Activated naive CD4-positive, alpha-beta T cell treated with anti-CD3 and anti-CD28 coated beads, Interleukin-2, amount 50 U/mL, for 72 hours (primary cell): ENCODE measurements around the gene SCARF2. TPM values are rescaled to one million over a fixed set of nuclear protein-coding genes. Genes with fewer than 3 reads are reported as not detected.
A peak's percentile ranks its signal among the peaks of the same experiment; 100 is the strongest.
"Not testable (repeated sequence)": the region's sequence is repeated elsewhere in the genome, so short reads cannot be mapped to it uniquely, and the experiment has no call there.

Experiments used
- ATAC-seq, 2 donors: fragments of 150-1000 bp; cut with Tn5 transposase; 2 replicates each; pipeline ENCODE4 v1.10.0; 2021; ENCODE audit warnings: mild to moderate bottlenecking in 2 of 2, moderate library complexity in 2 of 2
- DNase-seq, 2 donors: peaks; one replicate each; pipeline ENCODE4 v3.0.0; 2021 to 2022; ENCODE audit warnings: low spot score in 2 of 2
- H3K27ac Mint-ChIP-seq, 2 donors: one replicate each; pipeline ENCODE4 v1.8.0; 2022; ENCODE audit warnings: mild to moderate bottlenecking in 2 of 2, mixed read lengths in 2 of 2
- H3K36me3 Mint-ChIP-seq, 2 donors: one replicate each; pipeline ENCODE4 v1.8.0; 2022; ENCODE audit warnings: mixed read lengths in 2 of 2
- H3K9me3 Mint-ChIP-seq, 2 donors: one replicate each; pipeline ENCODE4 v1.8.0; 2022; ENCODE audit warnings: mixed read lengths in 2 of 2
- total RNA-seq, 2 donors: library from RNA; stranded (reverse); gene quantifications; one replicate each; pipeline ENCODE4 v1.2.3, GENCODE V29; 2022

The SCARF2 gene
- total RNA-seq, 2 donors from 2014 or later, result 0.23 to 0.91 TPM

DNA sequence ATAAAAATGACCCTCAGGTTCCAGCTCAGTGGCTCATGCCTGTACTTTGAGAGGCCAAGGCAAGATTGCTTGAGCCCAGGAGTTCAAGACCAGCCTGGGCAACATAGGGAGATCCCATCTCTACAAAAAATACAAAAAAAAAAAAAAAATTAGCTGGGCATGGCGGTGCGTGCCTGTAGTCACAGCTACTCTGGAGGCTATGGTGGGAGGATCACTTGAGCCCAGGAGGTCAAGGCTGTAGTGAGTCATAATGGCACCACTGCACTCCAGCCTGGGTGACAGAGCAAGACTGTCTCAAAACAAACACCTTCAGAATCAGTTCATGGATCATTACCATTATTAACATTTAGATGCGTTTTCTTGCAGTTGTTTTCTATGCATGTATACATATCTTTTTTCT, 28.2 kb downstream of the SCARF2 start:
- not testable (repeated sequence) for H3K27ac Mint-ChIP-seq, H3K36me3 Mint-ChIP-seq, DNase-seq, ATAC-seq, H3K9me3 Mint-ChIP-seq

DNA sequence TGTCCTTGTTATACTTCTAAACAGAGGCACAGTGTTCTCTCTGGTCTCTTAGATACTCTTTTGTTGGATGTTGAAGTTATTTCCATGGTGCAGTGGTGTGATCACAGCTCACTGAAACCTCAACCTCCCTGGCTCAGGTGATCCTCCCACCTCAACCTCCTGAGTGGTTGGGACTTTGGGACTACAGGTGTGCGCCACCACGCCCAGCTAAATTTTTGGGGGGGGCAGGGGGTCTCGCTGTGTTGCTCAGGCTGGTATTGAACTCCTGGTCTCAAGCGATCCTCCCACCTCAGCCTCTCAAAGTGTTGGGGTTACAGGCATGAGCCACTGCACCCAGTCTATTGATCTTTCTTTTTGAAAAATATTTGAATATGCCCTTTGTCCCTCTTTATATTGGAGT, 28.7 kb downstream of the SCARF2 start:
- DNase-seq, result no peak
- no peaks in the 10 kb centered on the region for H3K9me3 Mint-ChIP-seq
- peaks cover 0 to 5% of the 10 kb centered on the region in 2 donors for H3K36me3 Mint-ChIP-seq
- H3K27ac Mint-ChIP-seq, result no peak overlapping the region
- no peak for ATAC-seq

DNA sequence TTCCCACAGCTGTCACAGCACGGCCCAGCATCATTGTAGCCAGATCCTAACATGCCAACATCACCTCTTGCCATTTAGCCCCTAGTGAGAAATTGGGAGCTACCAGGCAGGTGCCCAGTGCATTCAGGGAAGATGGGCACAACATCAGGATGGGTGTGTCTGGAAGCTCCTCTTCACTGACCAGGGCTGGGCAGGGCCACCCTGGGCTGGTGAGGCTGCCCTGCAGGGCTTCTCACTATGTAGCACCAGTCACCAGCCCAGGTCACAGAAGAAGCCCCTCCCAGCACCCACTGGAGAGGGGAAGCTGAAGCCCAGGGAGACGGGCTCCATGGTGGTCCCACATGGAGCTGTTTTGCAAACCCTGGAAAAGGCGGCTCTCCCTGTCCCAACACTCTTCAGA, 29.8 kb downstream of the SCARF2 start:
- Mint-ChIP-seq H3K9me3 (no peaks in the 10 kb centered on the region), H3K27ac (no peak overlapping the region), H3K36me3 (peaks cover 0 to 5% of the 10 kb centered on the region in 2 donors)
- ATAC-seq, result no peak
- DNase-seq, result peak in 1 of 2 donors; percentile 43

DNA sequence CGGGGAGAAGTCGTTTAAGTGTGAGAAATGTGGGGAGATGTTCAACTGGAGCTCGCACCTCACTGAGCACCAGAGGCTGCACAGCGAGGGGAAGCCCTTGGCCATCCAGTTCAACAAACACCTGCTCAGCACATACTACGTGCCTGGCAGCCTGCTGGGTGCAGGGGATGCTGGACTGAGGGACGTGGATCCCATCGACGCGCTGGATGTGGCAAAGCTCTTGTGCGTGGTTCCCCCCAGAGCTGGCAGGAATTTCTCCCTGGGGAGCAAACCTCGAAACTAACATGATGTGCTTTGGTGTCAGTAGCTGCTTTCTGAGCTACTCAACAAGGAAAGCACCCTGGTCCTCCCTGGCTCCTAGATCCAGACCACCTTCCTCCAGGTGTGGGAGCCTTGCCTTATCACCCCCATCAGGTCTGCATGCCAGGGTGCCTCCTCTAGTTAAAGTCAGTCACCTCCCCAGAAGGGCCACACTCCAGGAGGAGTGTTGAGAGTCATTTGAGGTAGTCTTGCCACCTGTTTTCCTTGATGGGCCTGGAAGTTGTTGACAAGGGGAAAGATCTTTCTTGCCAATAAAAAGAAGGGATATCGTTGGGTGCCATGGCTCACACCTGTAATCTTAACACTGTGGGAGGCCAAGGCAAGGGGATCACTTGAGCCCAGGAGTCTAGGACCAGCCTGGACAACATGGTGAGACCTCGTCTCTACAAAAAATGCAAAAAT, 30.8 kb downstream of the SCARF2 start:
- ATAC-seq (no peak), DNase-seq (no peak)
- Mint-ChIP-seq H3K27ac (peak overlapping the region in 1 of 2 donors; percentile 44), H3K9me3 (no peaks in the 10 kb centered on the region), H3K36me3 (peaks cover 0 to 5% of the 10 kb centered on the region in 2 donors)

DNA sequence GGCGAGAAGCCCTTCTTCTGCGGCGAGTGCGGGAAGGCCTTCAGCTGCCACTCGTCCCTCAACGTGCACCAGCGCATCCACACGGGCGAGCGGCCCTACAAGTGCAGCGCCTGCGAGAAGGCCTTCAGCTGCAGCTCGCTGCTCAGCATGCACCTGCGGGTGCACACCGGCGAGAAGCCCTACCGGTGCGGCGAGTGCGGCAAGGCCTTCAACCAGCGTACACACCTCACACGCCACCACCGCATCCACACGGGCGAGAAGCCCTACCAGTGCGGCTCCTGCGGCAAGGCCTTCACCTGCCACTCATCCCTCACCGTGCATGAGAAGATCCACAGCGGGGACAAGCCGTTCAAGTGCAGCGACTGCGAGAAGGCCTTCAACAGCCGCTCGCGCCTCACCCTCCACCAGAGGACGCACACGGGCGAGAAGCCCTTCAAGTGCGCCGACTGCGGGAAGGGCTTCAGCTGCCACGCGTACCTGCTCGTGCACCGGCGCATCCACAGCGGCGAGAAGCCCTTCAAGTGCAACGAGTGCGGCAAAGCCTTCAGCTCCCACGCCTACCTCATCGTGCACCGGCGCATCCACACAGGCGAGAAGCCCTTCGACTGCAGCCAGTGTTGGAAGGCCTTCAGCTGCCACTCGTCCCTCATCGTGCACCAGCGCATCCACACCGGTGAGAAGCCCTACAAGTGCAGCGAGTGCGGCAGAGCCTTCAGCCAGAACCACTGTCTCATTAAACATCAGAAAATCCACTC, 31.5 kb downstream of the SCARF2 start:
- H3K27ac Mint-ChIP-seq, result no peak overlapping the region
- H3K9me3 Mint-ChIP-seq, result no peaks in the 10 kb centered on the region
- H3K36me3 Mint-ChIP-seq, result peaks cover 0 to 5% of the 10 kb centered on the region in 2 donors
- DNase-seq, result no peak
- ATAC-seq, result no peak

DNA sequence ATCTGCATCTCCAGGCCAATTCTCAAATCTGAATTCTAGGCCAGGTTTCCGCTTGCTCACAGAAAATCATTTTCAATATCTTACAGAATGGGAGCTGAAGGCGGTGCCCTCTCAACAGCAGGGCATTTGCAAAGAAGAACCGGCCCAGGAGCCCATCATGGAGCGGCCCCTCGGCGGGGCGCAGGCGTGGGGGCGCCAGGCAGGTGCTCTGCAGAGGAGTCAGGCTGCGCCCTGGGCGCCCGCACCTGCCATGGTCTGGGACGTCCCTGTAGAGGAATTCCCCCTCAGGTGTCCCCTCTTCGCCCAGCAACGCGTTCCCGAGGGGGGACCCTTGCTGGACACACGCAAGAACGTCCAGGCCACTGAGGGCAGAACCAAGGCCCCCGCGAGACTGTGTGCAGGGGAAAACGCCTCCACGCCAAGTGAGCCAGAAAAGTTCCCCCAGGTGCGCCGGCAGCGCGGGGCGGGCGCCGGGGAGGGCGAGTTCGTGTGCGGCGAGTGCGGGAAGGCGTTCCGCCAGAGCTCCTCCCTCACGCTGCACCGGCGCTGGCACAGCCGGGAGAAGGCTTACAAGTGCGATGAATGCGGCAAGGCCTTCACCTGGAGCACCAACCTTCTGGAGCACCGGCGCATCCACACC, 32.2 kb downstream of the SCARF2 start:
- H3K27ac Mint-ChIP-seq, result no peak overlapping the region
- no peak for ATAC-seq
- no peaks in the 10 kb centered on the region for H3K9me3 Mint-ChIP-seq

DNA sequence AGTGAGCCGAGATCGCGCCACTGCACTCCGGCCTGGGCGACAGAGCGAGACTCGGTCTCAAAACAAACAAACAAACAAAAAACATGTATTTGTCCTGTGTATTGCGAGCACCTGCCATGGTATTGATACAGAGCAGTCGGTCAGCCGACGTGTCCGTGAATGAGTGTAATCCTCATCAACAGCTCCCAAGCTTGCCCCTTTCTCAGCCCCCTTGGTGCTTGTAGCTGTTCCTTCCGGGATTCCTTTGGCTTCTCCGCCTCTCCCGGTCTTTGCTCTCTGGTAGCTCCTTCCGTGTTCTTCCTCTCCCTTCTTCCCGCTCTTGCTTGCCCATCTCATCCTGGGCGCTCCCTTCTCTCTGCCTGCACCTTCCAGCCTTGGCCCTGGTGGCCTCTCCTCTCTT, 32.7 kb downstream of the SCARF2 start:
- H3K36me3 Mint-ChIP-seq, result peaks cover 0 to 5% of the 10 kb centered on the region in 2 donors
- ATAC-seq (no peak), DNase-seq (no peak)
- no peak overlapping the region for H3K27ac Mint-ChIP-seq
- no peaks in the 10 kb centered on the region for H3K9me3 Mint-ChIP-seq

More for the DNA sequence above, 32.2 kb downstream of the SCARF2 start:
- peaks cover 0 to 5% of the 10 kb centered on the region in 2 donors for H3K36me3 Mint-ChIP-seq
- DNase-seq, result no peak

DNA sequence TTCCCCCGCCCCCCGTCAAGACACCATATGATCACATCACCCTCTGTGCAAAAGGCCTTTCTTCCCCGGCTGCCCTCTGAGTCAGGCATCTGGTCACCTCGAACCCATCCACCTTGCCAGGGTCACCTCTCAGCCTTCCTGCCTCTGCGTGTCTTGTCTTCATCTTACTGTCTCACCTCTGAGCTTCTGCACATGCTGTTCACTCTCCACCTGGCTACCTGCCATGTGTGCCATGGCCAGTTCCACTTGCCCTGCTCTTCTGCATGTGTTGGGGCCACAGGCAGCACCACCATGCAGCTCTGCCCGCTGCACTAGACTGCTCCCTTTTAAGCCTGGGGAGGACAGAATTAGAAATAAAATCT, 33.9 kb downstream of the SCARF2 start:
- no peak for ATAC-seq
- peak overlapping the region; percentile 44 to 67 for H3K27ac Mint-ChIP-seq

DNA sequence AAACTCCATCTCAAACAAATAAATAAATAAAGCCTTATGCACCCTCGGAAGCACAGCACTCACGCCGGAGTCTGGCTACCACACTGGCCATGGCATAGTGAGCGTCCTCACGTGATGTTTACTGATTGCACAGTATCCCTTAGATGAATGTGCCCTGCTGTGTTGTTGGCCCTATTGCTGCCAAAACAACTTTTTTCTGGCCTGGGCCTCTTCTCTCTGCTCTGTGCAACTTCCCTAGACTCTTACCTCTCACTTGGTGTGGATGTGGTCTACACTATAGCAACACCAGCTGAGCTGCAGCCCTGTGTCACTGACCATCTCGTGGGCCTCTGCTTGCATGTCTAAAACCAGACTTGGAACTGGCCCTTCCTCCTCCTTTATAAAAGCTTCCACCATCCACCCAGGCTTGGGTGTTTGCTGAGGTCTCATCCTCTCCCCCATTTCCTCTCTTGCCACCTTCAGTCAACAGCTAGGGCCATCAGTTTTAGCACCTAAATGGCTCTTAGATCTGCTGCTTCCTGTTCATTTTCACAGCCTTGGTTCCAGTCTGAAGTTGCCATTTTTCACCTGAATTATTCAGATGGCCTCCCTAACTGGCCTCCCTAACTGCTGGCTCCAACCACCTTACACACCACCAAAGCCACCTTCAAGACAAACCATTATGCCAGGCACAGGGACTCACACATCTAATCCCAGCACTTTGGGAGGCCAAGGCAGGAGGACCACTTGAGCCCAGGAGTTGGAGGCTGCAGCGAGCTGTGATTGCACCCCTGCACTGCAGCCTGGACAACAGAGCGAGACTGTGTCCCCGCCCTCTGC, 34.5 kb downstream of the SCARF2 start:
- no peak for DNase-seq
- Mint-ChIP-seq H3K36me3 (peaks cover 0 to 5% of the 10 kb centered on the region in 2 donors), H3K27ac (peak overlapping the region in 1 of 2 donors; percentile 7), H3K9me3 (no peaks in the 10 kb centered on the region)
- ATAC-seq, result no peak

More for the DNA sequence above, 33.9 kb downstream of the SCARF2 start:
- Mint-ChIP-seq H3K36me3 (peaks cover 0 to 5% of the 10 kb centered on the region in 2 donors), H3K9me3 (no peaks in the 10 kb centered on the region)
- peak in 1 of 2 donors; percentile 3 for DNase-seq

DNA sequence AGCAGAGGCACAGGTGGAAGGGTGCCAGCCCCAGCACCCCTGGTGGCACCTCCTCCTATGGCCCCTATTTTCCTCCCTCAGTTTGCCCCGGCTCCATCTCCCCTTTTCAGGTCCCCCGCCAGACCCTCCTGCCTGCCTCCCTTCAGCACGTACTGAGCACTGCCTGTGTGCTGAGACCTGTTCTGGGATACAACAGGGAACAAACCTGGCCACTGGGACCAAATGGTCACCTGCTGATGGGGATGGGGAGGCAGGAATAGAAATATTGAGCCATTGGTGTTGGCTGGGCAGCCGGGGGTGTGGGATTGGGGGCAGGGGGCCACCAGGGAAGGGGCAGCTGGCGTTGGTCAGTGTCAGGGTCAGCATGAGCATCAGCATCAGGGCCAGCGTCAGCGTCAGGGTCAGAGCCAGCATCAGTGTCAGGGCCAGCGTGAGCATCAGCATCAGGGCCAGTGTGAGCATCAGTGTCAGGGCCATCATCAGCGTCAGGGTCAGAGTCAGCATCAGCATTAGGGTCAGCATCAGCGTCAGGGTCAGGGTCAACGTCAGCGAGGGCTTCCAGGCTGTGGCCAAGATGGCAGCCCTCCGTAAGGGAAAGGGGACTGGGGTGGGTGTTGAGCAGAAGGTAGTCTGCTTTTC, 36.1 kb downstream of the SCARF2 start:
- H3K36me3 Mint-ChIP-seq, result peaks cover 0 to 3% of the 10 kb centered on the region in 2 donors
- H3K9me3 Mint-ChIP-seq, result no peaks in the 10 kb centered on the region
- no peak for ATAC-seq
- DNase-seq, result no peak
- peak overlapping the region in 1 of 2 donors; percentile 62 for H3K27ac Mint-ChIP-seq

DNA sequence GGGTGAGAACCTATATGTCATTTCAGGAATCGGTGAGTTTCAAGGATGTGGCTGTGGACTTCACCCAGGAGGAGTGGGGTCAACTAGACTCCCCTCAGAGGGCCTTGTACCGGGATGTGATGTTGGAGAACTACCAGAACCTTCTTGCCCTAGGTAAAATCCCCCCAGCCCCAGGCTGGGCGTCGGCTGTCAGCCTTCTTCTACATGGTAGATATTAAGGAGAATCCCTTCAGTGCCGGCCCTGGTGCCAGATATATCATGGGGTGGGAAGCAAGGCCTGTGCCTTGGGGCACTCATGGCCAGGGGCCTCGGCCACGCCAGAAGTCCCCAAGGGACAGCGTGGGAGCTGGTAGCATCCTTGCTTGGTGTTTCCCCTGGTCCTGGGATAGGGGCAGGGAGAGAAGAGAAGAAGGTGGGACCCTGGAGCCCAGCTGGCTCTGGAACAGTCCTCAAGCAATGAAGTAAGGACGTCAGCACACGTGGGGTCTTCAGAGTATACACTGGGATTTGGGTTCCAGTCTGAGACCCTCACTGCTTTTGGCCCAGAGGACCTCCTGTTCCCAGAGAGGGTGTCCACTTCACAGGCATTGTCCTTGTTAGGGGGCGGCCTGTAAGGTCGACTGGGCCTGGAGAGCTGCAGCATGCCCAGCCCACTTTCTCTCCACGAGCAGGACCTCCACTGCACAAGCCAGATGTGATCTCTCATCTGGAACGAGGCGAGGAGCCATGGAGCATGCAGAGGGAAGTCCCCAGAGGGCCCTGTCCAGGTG, 36.8 kb downstream of the SCARF2 start:
- Mint-ChIP-seq H3K9me3 (no peaks in the 10 kb centered on the region), H3K36me3 (no peaks in the 10 kb centered on the region), H3K27ac (no peak overlapping the region)
- no peak for ATAC-seq
- no peak for DNase-seq

DNA sequence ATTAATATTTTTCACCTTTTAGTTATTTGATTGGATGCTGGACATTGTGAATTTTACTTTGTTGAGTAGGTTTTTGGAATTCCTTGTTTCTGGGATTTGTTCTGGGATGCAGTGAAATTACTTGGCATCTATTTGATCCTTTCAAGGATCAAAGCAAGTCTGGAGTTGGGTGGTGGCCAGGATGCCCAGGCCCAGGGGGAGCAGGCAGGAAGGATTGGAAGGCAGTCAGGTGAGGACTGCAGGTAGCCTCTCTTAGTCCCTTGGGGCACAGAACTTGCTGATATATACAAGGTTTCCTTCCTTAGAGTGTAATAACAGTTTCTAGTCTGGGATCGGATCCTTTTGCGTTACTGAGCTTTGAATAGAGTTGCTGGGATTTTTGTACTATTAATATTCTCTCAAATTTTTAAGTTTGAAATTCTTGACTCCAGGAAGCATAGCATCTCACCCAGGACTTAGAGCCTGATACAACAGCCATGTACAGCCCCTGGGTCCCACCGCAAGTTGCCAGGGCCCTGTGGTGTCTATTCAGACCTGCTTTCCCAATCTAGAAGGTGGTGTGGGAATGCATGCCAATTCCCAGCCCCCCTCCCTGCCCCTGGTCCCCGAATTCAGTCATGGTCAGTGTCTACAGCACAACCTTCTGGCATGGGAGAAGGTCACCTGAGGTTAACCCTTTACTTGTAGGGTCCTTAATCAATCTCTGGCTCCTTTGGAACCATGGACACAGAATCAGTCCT, 37.6 kb downstream of the SCARF2 start:
- Mint-ChIP-seq H3K36me3 (no peaks in the 10 kb centered on the region), H3K27ac (no peak overlapping the region), H3K9me3 (no peaks in the 10 kb centered on the region)
- no peak for ATAC-seq
- DNase-seq, result no peak

DNA sequence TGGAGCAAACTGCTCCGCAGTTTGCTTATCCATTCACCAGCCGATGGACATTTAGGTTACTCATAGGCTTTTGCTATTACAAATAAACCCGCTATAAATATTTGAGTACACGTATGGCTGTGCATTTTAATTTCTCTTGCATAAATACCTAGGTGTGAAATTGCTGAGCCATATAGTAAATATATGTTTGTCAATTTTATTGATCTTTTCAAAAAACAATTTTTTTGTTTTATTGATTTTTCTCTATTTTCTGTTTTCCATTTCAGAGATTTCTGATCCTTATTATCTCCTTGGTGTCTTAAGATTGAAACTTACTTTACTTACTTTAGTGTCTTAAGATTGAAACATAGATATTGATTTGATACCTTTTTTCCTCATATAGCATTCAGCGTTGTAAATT, 39.2 kb downstream of the SCARF2 start:
- no peak overlapping the region for H3K27ac Mint-ChIP-seq
- H3K36me3 Mint-ChIP-seq, result no peaks in the 10 kb centered on the region
- no peaks in the 10 kb centered on the region for H3K9me3 Mint-ChIP-seq
- no peak for ATAC-seq
- DNase-seq, result no peak

DNA sequence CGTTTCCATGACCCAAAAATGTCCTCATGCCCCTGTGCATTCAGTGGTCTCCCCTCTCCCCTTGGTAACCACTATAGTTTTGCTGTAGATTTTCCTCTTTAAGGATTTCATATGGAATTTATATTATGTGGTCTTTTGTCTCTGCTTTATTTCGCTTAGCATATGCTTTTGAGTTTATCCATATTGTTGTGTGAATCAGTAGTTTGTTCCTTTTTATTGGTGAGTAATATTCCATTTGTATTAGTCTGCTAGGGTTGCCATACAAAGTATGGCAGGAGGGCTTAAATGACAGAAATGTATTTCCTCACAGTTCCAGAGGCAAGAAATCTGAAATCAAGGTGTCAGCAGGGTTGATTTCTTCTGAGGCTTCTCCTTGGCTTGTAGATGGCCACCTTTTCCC, 40.1 kb downstream of the SCARF2 start:
- no peak for ATAC-seq
- H3K27ac Mint-ChIP-seq, result no peak overlapping the region
- H3K36me3 Mint-ChIP-seq, result no peaks in the 10 kb centered on the region
- DNase-seq, result no peak
- H3K9me3 Mint-ChIP-seq, result no peaks in the 10 kb centered on the region

DNA sequence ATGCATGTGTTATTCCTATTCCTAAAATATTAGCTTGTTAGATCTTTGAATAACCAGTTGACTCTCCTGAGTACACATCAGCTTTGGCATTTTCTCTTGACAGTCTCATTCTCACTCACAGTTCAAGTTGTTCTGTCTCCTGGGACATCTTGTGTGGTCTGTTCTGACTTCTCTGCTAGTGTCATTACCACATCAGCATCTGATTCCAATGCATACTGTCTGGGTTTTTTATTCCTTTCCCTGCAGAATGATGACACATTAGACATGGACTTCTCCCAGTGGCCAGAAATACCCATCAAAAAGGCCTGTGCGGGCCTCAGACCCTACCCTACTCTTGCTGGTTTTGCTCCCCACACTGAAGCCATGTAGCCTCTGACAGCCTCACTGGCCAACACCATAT, 41.0 kb downstream of the SCARF2 start:
- H3K36me3 Mint-ChIP-seq, result no peaks in the 10 kb centered on the region
- ATAC-seq (no peak), DNase-seq (peak in 1 of 2 donors; percentile 16)
- no peak overlapping the region for H3K27ac Mint-ChIP-seq
- H3K9me3 Mint-ChIP-seq, result no peaks in the 10 kb centered on the region
